ENCODE data around the gene NOTCH1.

The NOTCH1 gene

DNA sequence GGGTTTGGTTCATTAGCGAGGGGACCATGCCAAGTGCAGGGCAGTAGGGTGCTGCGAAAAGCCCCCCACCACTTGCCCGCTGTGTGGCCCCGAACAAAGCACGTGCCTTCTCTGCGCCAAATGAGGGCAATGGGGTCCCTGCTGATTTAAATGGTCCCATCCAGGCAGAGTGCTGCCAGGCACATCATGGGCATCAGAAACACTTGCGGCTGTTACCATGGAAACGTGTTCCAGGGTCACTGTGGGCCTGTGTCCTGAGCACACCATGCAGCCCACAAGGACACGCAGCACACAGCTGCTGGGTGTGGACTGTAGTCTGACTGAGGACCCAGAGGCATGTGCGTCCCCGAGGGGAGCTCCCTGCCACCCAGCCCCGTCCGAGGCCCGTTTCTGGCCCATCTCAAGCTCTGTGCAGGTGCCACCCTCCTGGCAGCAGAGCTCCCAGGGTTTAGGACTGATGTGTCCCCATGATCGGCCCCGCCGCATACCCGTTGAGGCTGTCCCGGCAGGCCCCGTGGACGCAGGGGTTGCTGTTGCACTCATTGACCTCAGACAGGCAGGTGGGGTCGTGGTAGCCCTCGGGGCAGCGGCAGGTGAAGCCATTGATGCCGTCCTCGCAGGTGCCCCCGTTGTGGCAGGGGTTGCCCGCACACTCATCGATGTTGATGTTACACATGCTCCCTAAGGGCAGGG, 31.7 kb downstream of the NOTCH1 start:
- DNase-seq = no peak

DNA sequence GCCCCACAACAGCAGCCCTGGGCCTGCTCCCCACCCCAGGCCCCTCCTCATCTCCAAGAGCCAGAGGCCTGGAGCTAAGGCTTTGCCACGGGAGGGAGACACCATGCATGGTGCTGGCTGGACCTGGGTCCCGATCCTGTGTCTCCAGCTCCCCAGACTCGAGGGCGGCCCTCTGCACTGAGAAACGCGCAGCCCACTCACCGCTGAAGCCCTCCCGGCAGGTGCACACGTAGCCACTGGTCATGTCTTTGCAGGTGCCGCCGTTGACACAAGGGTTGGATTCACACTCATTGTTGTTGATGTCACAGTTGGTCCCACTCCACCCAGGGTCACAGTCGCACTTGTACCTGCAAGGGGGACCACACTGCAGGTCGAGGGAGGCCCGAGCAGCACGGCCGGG, 32.7 kb downstream of the NOTCH1 start:
- no peak for DNase-seq

DNA sequence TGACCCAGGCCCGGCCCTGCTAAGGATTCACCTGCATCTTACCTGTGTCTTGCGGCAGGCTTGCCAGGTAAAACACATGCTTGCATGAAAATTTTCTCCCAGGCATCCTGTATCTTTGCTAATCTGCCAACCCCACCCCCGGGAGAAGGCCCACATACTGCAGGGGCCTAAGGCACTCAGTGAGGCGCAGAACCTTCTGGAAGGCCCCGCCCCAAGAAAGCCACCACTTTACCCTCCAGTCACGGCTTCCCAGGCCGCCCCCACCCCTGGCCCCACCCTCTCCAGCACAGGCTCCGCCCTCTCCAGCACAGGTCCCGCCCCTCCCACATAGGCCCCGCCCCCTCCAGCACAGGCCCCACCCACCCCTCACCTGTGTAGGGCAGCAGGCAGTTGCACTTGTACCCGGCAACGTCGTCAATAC, 33.2 kb downstream of the NOTCH1 start:
- DNase-seq = no peak

DNA sequence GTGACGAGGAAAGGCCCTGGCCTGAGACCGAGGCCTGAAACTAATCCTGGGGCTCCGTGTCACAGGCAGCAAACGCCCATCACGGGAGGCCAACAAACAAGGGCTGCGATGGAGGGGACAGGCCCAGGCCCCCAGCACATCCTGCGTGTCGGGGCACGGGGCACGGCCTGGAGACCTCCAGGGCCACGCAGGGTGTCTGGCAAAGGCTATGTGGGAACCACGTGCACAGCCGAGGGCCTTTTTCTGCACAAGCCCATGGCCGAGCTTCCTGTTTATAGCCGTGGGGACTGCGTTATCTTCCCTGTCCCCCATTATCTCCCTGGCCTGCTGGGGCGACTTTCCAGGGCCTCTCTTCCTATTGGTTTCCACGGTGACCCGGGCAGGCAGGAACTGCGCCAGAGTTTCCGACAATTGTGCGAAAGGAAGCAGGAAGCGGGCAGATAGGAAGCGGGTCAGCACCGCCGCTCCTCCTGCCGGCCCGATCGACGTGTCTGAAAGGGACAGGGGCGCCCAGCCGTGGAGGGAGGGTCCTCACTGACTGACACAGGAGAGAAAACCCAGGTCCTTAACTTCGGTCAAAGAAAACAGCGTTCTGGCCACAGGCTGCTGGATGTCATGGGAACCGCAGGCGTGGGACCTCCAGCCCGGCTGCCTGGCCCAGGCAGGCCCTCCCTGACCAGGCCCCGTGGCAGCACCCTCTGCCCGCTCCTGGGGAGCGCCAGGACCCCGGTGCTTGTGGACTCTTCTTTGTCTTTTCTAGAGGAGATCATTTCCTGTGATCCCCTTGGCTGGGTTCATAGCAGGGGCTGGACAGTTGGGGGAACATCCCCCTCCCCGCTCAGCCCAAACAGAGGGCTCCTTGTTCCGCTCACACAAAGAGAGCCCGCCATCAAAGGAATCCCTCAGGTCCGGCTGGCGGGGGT, 33.9 kb downstream of the NOTCH1 start:
- no peak for DNase-seq

DNA sequence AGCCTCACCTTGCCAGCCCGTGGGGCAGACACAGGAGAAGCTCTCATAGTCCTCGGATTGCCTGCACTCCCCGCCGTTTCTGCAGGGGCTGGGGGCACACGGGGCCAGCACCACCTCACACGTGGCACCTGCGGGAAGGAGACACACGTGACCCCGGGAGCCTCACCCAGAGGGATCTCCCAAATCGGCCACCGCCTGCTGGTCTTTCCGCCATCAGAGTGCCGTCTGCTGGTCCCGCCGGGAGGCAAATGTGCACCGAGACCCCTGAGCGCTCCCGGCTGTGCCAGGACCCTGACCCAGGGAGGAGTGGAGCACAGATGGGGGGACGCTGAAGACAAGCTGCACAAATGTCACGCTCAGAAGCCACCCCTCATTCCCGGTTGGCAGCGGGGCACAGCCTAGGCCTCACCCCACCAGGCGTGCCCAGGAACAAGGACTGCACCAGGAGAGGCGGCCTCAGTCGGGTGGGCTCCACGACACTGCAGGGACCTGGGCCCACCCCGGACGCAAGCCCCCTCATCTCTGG, 34.6 kb downstream of the NOTCH1 start:
- no peak for DNase-seq

DNA sequence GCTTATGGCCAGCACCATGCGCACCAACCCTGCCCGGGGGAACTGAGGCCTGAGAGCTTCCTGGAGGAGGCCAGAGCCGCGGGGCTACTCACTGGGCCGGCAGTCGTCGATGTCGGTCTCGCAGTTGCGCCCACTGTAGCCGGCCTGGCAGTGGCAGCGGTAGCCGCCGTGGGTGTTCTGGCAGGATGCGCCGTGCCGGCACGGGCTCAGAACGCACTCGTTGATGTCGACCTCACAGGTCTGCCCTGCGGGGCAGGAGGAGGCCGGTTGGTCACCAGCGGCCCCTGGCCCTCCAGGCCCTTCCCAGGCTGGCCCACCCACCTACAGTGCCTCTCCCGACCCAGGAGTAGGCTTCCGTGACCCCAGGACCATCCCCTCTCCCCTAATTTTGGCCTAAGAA, 35.3 kb downstream of the NOTCH1 start:
- DNase-seq = no peak

DNA sequence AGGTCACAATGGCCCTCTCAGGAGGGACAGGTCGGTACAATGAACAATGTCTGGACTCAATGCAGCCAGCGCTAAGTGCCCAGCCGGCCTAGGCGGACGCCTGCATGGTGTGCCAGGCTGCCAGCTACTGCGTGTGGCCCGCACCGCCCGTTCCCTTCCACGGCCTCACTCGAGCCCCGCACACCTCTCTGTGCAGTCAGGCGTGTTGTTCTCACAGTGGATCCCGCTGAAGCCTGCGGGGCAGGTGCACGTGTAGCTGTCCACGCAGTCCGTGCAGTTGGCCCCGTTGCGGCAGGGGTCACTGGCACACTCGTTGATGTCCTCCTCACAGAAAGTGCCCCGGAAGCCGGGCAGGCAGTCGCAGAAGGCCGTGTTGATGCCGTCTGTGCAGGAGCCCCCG, 36.3 kb downstream of the NOTCH1 start:
- no peak for DNase-seq

DNA sequence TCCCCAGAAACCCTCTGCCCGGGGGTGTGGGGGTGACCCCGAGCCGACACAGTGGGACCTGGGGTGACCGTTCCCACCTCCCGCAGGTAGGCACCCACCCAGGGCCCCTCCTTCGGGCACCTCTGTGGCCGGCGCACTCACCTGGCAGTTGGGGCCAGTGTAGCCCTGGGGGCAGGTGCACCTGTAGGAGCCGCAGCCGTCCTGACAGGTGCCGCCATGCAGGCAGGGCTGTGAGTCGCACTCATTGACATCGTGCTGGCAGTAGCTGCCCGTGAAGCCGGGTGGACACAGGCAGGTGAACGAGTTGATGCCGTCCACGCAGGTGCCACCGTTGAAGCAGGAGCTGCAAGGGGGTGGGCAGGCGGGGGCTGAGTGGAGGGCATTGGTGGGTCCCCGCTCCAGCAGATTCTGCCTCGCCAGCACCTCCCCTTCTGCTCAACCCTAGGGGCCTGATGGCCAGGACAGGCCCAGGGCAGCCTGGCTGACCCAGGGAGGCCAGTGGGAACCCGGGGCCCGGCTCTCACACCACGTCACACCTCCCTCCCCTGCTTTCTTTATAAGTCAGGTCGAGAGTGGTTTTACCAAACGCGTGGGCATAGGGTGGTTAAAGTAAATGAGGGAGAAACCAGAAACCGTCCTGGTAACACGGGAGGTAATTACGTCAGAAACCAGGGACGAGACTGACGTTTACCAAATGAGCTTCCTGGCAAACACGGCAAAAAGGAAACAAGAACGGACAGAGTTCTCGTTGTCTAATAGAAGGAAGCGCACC, 36.9 kb downstream of the NOTCH1 start:
- DNase-seq = no peak

DNA sequence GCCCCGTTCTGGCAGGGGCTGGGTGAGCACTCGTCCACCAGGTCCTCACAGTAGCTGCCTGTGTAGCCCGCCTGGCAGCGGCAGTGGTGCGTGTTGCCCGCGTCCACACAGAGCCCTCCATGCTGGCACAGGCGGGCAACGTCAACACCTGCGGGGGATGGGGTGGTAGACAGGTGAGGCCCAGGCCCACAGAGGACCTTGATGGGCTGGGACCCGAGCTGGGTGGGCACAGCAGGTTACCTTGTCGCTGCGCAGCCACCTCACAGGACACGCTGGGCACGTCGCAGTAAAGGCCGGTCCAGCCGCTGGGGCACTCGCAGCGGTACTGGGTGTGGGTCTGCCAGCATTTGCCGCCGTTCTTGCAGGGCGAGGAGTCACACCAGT, 37.9 kb downstream of the NOTCH1 start:
- no peak for DNase-seq

DNA sequence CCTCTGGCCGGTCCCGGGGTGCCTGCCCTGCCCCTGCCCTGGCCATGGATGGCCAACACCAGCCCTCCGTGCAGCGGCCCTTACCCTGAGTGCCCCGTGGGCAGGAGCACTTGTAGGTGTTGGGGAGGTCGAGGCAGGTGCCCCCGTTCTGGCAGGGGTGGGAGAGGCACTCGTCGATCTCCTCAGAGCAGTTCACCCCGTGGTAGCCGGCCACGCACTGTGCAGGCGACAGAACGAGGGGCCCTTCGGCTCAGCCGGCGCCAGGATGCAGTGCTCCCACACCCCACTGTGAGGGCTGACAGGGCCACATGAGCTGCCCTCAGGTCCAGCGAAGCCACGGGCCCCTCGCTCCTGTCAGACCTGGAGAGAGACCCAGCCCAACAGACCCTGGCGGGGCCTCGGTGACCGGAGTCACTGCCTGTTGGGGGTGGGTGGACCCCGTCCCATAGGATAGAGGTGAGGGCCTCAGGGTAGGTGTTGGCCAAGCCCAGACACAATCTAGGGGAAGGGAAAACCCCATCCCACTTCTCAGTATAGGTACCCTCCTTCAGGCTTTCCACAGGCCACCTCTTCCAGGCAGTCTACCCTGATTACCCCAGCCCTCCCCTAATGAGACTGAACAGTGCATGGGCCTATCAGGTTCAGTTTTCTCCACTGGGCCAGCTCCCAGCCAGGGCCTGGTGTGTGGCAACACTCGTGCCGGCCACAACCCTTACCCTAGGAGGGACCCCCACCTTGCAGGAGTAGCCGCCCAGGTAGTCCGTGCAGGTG, 38.4 kb downstream of the NOTCH1 start:
- no peak for DNase-seq

DNA sequence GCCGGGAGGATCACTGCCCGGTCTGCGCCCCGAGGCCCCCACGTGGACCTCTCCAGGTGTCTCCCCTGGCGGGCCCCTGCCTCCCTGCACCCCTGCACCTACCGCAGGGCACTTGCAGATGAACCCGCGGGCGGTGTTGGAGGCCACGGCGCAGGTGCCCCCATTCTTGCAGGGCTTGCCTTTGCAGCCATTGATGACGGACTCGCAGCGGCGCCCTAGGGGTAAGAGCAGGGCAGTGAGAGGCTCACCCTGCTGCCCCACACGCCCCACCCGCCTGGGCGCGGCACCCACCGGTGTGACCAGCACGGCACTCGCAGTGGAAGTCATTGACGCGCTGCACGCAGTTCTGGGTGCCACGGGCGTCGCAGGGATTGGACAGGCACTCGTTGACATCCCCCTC, 39.4 kb downstream of the NOTCH1 start:
- DNase-seq = no peak

DNA sequence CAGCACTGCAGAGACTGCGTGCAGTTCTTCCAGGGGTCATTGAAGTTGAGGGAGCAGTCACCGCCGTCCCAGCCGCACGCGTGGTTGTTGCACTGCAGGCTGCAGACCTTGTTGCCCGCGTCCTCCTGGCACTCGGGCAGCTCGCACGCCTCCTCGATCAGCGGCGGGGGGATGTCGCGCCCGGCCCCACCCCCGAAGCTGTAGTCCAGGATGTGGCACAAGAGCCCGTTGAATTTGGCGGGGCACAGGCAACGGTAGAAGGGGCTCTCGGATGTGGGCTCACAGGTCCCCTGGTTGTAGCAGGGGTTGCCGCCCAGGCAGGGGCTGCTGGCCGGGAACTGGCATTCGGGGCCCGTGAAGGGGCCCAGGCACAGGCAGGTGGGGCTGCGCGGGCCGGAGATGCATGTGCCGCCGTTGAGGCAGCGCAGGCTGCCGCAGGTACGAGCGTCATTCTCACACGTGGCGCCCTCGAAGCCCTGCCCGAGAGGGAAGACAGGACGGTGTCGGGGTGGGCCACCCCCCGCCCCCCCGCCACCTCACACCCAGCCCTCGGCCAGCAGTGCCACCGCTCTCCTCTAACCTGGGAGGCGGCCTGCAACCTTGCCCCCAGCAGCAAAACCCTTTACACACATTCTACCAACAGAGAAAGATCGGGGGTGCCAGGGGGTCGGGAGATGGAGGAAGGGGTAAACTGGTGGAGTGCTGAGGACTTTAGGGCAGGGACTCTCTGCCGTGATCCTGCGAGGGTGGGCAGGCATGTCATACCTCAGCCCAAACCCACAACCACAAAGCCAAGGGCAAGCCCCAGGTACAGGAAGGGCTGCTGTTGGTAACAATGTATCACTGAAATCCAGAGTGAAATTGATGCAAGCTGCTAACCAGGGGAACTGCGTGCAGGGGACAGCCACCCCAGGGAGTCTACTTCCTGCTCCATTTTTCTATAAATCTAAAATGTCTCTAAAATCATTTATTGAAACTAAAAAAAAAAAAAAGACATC, 40.1 kb downstream of the NOTCH1 start:
- DNase-seq = no peak

DNA sequence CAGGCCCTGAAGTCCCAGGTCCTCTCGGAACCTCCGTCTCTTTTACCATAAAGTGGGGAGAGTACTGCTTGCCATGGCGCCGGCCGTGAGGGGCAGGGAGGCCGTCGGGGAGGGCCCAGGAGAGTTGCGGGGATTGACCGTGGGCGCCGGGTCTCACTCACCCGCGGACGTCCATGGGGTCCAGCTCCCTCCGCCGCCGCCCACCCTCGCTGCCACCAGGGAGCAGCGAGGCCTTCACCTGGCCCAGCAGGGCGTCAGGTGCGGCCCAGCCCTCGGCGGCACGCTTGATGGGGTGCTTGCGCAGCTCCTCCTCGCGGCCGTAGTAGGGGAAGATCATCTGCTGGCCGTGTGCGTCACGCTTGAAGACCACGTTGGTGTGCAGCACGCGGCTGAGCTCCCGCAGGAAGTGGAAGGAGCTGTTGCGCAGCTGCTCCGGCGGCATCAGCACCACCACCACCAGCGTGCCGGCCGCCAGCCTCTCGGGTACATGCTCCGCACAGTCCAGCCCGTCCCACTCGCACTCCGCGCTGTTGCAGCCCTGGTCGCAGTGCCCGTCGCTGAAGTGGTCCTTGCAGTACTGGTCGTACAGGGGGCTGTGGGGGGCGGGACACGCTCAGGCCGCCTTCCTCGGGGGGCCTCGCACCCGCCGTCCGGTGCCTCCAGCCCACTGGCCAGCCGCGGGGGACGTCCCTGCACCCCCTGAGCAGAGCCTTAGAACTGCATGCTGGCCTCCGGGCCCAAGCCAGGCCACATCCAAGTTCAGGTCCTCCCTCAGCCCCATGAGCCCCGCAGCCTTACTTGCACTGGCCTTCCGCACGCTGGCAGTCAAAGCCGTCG, 41.1 kb downstream of the NOTCH1 start:
- no peak for DNase-seq

DNA sequence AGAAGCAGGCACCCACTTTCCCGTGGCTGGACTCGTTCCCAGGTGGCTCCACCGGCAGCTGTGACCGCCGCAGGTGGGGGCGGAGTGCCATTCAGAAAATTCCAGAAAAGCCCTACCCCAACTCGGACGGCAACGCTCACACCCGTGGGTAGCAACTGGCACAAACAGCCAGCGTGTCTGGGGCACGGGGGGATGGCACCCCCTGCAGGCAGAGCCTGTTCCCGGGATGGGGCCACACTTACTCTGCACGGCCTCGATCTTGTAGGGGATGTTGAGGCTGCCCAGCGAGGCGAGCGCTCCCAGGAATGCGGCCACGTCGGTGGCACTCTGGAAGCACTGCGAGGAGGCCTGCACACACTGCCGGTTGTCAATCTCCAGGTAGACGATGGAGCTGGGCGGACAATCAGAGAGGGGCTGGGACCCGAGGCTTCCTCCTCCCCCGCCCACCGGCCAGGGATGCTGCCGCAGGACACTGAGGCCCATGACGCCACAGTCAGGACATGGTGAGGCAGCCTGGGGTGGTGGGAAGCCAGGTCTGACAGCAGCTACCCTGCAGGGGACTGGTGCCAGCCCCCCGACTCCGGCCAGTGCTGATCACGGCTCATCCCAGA, 42.8 kb downstream of the NOTCH1 start:
- DNase-seq = no peak

DNA sequence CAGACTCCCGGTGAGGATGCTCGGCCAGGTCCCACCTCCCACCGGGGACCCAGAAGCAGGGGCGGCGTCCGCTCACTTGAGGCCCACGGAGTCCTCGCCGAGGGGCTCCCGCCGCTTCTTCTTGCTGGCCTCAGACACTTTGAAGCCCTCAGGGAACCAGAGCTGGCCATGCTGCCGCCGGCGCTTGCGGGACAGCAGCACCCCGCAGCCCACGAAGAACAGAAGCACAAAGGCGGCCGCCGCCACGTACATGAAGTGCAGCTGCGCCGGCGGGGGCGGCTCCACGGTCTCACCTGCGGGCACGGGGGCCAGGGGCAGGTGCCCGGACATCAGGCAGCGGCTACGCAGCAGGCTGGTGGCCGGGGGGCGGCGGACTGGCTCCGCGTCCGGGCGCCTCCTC, 43.7 kb downstream of the NOTCH1 start:
- no peak for DNase-seq

DNA sequence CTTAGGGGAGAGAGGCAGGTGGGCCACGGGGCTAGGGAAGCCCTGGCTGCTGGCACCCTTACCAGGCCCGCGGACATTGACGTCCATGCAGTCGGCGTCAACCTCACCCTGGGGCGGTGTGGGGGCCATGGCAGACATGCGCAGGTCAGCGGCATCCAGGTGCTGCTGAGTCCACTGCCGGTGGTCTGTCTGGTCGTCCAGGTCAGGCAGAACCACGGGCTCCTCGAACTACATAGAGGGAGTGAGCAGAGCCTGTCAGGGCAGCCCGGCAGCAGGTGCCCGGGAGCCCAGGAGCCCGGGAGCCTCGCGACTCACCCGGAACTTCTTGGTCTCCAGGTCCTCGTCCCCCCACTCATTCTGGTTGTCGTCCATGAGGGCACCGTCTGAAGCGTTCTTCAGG, 44.2 kb downstream of the NOTCH1 start:
- no peak for DNase-seq

DNA sequence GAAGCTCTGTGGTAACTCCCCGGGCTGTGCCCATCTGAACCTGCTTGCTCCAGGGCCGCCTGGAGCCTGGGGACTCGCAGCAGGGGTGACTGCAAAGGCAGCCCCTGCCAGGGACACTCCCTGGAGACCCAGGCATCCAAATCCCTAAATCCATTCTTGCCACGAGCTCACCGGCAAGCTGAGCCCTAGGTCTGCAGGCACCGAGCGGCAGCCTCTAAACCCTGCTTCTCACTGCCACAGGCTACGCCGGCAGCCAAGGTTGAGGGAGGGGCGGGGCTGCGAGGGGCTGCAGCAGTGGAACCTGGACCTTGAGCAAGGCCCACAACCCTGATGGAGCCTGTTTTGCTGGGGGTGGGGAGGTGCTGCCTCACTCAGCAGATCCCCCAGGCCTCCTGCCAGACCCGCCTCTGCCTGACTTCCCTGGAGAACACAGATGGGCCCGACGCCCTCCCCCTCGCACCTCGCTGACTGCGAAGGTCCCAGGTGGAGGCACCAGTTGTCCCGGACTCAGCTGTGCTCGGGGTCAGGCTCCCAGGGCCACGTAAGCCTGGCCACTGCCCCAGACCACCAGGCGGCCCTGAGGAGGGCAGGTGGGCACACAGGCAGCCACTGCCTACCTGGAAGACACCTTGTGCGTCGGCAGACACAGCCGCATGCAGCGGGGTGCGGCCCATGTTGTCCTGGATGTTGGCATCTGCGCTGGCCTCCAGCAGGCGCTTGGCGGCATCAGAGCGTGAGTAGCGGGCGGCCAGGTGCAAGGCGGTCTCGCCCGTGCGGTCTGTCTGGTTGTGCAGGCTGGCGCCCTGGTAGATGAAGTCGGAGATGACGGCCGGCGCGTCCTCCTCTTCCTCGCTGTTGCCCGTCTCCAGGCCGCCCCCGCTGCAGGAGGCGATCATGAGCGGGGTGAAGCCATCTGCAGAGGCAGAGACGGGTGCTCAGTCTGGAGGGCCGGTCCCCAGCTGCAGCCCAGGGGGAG, 45.6 kb downstream of the NOTCH1 start:
- DNase-seq = no peak

DNA sequence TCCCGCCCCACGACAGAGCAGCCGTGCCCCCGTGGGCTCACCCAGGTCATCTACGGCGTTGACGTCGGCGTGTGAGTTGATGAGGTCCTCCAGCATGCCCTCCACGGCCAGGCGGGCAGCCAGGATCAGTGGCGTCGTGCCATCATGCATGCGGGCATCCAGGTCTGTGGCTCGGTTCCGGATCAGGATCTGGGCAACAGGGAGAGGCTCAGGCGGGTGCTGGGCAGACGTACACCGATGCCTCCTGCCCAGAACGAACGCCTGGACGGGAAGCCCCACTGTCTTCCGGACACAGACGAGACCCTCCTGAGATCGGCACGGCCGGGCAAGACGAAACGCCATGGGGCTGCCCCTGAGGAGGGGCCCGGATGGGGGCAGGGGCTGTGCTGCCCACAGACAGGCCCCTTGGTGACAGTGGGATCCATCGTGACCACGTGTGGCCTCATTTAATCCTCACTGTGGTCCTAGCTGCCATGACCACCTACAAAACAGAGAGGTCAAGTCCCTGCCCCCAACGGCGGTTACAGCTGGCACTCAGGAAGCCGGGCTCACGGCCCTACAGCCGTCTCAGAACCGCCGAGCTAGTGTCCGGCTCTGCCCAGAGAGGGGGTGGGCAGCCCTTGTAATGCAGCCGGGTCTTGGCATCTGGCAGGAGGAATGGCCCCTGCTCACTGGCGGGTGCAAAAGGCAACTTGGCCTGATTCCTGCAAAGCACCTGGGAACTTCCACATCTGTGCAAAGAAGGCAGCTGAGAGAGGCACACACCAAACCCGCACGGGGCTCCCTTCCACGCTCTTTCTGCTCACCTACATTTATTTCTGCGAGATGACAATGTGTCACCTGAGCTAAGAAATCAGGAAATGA, 46.5 kb downstream of the NOTCH1 start:
- no peak for DNase-seq
